Lower leg skin (tissue), 3 donors: ENCODE measurements around the gene NCAM1.

Experiments used
- POLR2A ChIP-seq, 2 donors: fragments of 450-650 bp; IDR thresholded peaks; one replicate each; pipeline ENCODE4 v1.6.1; 2016 to 2017; ENCODE audit warnings: antibody characterized with exemption in 2 of 2, mild to moderate bottlenecking in 1 of 2, moderate library complexity in 1 of 2
- TF ChIP-seq, protein P1 (sequence below), 3 donors: fragments of 450-650 bp; IDR thresholded peaks; one replicate each; pipeline ENCODE4 v1.5.1; 2016; ENCODE audit warnings: antibody characterized with exemption in 3 of 3, mild to moderate bottlenecking in 3 of 3, moderate library complexity in 2 of 3

DNA sequence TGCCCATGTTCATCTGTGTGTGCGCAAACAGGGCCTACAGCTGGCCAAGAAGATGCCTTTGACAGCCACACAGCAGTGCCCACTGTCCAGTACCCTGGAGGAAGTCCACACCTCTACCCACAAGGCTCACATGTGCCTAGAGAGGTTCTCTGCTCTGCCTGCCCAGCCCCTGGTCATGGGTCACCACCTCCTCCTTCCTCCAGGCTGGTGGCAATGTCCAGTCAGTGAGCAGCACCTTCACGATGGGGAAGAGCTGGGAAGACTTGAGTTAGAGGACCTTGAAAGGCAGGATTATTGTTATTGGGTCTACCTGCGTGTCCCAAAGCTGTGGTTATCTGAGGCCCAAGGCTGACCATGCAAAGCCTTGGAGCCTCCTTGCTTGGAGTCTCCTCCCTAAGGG lies 324.8 kb downstream of the NCAM1 start:
- TF ChIP-seq, protein P1, sequence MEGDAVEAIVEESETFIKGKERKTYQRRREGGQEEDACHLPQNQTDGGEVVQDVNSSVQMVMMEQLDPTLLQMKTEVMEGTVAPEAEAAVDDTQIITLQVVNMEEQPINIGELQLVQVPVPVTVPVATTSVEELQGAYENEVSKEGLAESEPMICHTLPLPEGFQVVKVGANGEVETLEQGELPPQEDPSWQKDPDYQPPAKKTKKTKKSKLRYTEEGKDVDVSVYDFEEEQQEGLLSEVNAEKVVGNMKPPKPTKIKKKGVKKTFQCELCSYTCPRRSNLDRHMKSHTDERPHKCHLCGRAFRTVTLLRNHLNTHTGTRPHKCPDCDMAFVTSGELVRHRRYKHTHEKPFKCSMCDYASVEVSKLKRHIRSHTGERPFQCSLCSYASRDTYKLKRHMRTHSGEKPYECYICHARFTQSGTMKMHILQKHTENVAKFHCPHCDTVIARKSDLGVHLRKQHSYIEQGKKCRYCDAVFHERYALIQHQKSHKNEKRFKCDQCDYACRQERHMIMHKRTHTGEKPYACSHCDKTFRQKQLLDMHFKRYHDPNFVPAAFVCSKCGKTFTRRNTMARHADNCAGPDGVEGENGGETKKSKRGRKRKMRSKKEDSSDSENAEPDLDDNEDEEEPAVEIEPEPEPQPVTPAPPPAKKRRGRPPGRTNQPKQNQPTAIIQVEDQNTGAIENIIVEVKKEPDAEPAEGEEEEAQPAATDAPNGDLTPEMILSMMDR (IDR thresholded peaks at IDR 0.05), result no peak
- TF ChIP-seq POLR2A (IDR thresholded peaks at IDR 0.05), result no peak
